ENCODE results near the gene PUS1. TPM values are rescaled to one million over a fixed set of nuclear protein-coding genes. Genes with fewer than 3 reads are reported as not detected.

PUS1 gene
- total and polyA plus RNA-seq, 7 experiments from 2014 or later, result 15.0 to 54.9 (median 37.1) TPM

DNA sequence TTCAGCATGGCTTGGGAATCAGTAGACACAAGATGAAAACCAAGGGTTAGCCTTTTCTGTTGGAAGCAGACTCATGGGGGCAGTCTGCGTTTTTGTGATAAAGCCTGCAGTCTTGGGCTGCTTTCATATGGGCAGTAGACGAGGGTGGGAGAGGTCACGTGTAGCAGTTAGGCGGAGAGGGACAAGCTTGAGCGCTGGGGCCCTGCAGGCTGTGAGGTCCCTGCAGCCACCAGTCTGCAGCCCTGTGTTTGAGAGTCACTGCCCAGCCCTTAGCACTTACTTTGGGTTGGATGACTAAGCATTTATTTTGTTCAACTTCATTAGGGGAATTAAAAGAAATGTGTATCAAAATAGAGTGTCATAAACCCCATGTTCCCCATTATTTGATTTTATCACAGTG lies 57.8 kb downstream of the PUS1 start:
- H3K9me3 ChIP-seq (ENCODE audit: control insufficient read depth in 2 of 3, low read length in 3 of 3), result no peaks in the 10 kb centered on the region
- Mint-ChIP-seq H3K36me3 (peaks cover 14 to 53% (median 22%) of the 10 kb centered on the region in 5 donors), H3K4me1 (peaks cover 0 to 4% (median 0%) of the 10 kb centered on the region in 7 donors), H3K27me3 (no peaks in the 10 kb centered on the region), H3K4me3 (no peak overlapping the region), H3K9me3 (peaks cover 0 to 1% (median 0%) of the 10 kb centered on the region in 11 donors), H3K27ac (no peak overlapping the region)
- ChIA-PET CTCF (no interaction called here), POLR2A (no interaction called here)
- no peak overlapping the region for H3K27ac ChIP-seq (ENCODE audit: low read depth, low read length)
- no peak for DNase-seq
- no peaks in the 10 kb centered on the region for H3K4me1 ChIP-seq (ENCODE audit: control insufficient read depth in 2 of 2, insufficient read depth in 2 of 2, low read length in 2 of 2)
- peaks cover 0 to 98% (median 30%) of the 10 kb centered on the region in 3 experiments for H3K36me3 ChIP-seq (ENCODE audit: control insufficient read depth in 2 of 3, insufficient read depth in 3 of 3, low read length in 3 of 3)
- no peak for ATAC-seq
- no peaks in the 10 kb centered on the region for H3K27me3 ChIP-seq (ENCODE audit: control insufficient read depth in 2 of 2, insufficient read depth in 2 of 2, low read length in 2 of 2)
- H3K4me3 ChIP-seq (ENCODE audit: low read length), result no peak overlapping the region
- intact Hi-C loops (cut with micrococcal nuclease), result no loop called here

DNA sequence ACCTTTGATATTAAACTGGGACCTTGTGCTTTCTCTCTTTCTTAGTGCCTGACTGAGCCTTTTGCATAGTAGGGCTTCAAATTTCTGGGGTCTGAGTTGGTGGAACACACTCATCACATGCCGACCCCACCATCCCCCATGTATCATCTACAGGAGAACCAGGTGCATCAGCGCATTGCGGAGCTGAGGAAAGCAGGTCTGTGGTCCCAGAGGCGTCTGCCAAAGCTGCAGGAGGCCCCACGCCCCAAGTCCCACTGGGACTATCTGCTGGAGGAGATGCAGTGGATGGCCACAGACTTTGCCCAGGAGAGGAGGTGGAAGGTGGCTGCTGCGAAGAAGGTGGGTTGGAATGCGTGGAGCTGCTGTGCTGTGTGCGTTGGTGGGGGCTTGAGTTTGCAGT lies 58.5 kb downstream of the PUS1 start:
- H3K27ac Mint-ChIP-seq, result peak overlapping the region in 2 of 9 donors; percentile 43 to 77
- CTCF ChIA-PET, result no interaction called here

DNA sequence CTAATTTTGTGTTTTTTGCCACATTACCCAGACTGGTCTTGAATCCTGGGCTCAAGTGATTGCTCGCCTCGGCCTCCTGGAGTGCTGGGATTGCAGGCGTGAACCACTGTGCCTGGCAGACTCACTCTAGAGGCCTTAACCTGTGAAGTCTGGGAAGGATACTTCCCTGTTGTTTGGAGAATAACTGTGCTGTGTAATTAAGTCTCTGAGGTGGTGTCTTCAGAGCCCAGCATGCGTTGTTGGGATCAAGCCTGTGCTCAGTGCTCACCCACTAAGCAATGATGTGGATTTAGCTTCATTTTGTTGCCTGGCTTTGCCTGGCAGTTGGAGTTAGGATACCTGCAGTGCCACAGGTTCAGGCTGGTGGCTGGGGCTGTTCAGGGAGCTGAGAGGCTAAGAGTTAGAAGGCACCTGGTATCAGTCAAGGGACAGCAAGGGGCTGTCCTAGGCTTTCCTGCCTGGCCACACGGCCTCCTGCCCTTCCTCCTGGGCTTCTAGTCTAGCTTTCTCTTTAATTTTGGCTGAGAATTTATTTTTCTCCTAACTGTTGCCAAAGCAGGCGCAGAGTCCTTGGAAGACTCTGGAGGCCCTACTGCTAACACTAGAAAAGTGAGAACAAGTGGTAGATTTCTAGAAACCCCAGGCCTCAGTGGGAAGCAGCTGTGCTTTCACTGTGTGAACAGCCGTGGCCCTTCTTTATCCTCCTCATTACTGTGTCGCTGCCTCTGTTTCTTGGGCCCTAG lies 59.1 kb downstream of the PUS1 start:
- Histone ChIP-seq H3K27me3 (ENCODE audit: control insufficient read depth in 2 of 2, insufficient read depth in 2 of 2, low read length in 2 of 2) (no peaks in the 10 kb centered on the region), H3K27ac (ENCODE audit: low read depth, low read length) (no peak overlapping the region), H3K36me3 (ENCODE audit: control insufficient read depth in 2 of 3, insufficient read depth in 3 of 3, low read length in 3 of 3) (peaks cover 8 to 100% (median 42%) of the 10 kb centered on the region in 3 experiments), H3K4me1 (ENCODE audit: control insufficient read depth in 2 of 2, insufficient read depth in 2 of 2, low read length in 2 of 2) (no peaks in the 10 kb centered on the region), H3K9me3 (ENCODE audit: control insufficient read depth in 2 of 3, low read length in 3 of 3) (no peaks in the 10 kb centered on the region), H3K4me3 (ENCODE audit: low read length) (no peak overlapping the region)
- ATAC-seq (no peak), DNase-seq (no peak)
- peak overlapping the region in 1 of 9 donors; percentile 73 for H3K27ac Mint-ChIP-seq
- ChIA-PET CTCF (no interaction called here), POLR2A (no interaction called here)
- intact Hi-C loops (cut with micrococcal nuclease), result no loop called here
- peaks cover 0 to 1% (median 0%) of the 10 kb centered on the region in 11 donors for H3K9me3 Mint-ChIP-seq
- H3K36me3 Mint-ChIP-seq, result peaks cover 20 to 56% (median 33%) of the 10 kb centered on the region in 5 donors
- no peak overlapping the region for H3K4me3 Mint-ChIP-seq
- H3K27me3 Mint-ChIP-seq, result no peaks in the 10 kb centered on the region
- H3K4me1 Mint-ChIP-seq, result peaks cover 0 to 4% (median 0%) of the 10 kb centered on the region in 7 donors

More for the DNA sequence above, 58.5 kb downstream of the PUS1 start:
- intact Hi-C loops (cut with micrococcal nuclease), result no loop called here
- Histone ChIP-seq H3K36me3 (ENCODE audit: control insufficient read depth in 2 of 3, insufficient read depth in 3 of 3, low read length in 3 of 3) (peaks cover 5 to 98% (median 36%) of the 10 kb centered on the region in 3 experiments), H3K27me3 (ENCODE audit: control insufficient read depth in 2 of 2, insufficient read depth in 2 of 2, low read length in 2 of 2) (no peaks in the 10 kb centered on the region), H3K4me3 (ENCODE audit: low read length) (no peak overlapping the region), H3K4me1 (ENCODE audit: control insufficient read depth in 2 of 2, insufficient read depth in 2 of 2, low read length in 2 of 2) (no peaks in the 10 kb centered on the region), H3K27ac (ENCODE audit: low read depth, low read length) (no peak overlapping the region), H3K9me3 (ENCODE audit: control insufficient read depth in 2 of 3, low read length in 3 of 3) (no peaks in the 10 kb centered on the region)
- peaks cover 0 to 4% (median 0%) of the 10 kb centered on the region in 7 donors for H3K4me1 Mint-ChIP-seq
- ATAC-seq, result no peak
- no peak overlapping the region for H3K4me3 Mint-ChIP-seq
- no peak for DNase-seq
- H3K36me3 Mint-ChIP-seq, result peaks cover 17 to 54% (median 28%) of the 10 kb centered on the region in 5 donors
- POLR2A ChIA-PET, result no interaction called here
- no peaks in the 10 kb centered on the region for H3K27me3 Mint-ChIP-seq
- peaks cover 0 to 1% (median 0%) of the 10 kb centered on the region in 11 donors for H3K9me3 Mint-ChIP-seq

GRCh38 chr12:131989021-131989420 lies 59.9 kb downstream of the PUS1 start:
- no peaks in the 10 kb centered on the region for H3K4me1 ChIP-seq (ENCODE audit: control insufficient read depth in 2 of 2, insufficient read depth in 2 of 2, low read length in 2 of 2)
- peaks cover 0 to 4% (median 0%) of the 10 kb centered on the region in 7 donors for H3K4me1 Mint-ChIP-seq
- ChIA-PET CTCF (no interaction called here), POLR2A (no interaction called here)
- no peaks in the 10 kb centered on the region for H3K27me3 ChIP-seq (ENCODE audit: control insufficient read depth in 2 of 2, insufficient read depth in 2 of 2, low read length in 2 of 2)
- no peak overlapping the region for H3K27ac Mint-ChIP-seq
- no peak overlapping the region for H3K4me3 Mint-ChIP-seq
- H3K36me3 ChIP-seq (ENCODE audit: control insufficient read depth in 2 of 3, insufficient read depth in 3 of 3, low read length in 3 of 3), result peaks cover 8 to 100% (median 42%) of the 10 kb centered on the region in 3 experiments
- no peaks in the 10 kb centered on the region for H3K9me3 ChIP-seq (ENCODE audit: control insufficient read depth in 2 of 3, low read length in 3 of 3)
- no peaks in the 10 kb centered on the region for H3K27me3 Mint-ChIP-seq
- intact Hi-C loops (cut with micrococcal nuclease), result no loop called here
- peaks cover 25 to 64% (median 41%) of the 10 kb centered on the region in 5 donors for H3K36me3 Mint-ChIP-seq
- H3K4me3 ChIP-seq (ENCODE audit: low read length), result no peak overlapping the region
- DNase-seq, result no peak
- no peak overlapping the region for H3K27ac ChIP-seq (ENCODE audit: low read depth, low read length)
- no peak for ATAC-seq
- peaks cover 0 to 1% (median 0%) of the 10 kb centered on the region in 11 donors for H3K9me3 Mint-ChIP-seq

DNA sequence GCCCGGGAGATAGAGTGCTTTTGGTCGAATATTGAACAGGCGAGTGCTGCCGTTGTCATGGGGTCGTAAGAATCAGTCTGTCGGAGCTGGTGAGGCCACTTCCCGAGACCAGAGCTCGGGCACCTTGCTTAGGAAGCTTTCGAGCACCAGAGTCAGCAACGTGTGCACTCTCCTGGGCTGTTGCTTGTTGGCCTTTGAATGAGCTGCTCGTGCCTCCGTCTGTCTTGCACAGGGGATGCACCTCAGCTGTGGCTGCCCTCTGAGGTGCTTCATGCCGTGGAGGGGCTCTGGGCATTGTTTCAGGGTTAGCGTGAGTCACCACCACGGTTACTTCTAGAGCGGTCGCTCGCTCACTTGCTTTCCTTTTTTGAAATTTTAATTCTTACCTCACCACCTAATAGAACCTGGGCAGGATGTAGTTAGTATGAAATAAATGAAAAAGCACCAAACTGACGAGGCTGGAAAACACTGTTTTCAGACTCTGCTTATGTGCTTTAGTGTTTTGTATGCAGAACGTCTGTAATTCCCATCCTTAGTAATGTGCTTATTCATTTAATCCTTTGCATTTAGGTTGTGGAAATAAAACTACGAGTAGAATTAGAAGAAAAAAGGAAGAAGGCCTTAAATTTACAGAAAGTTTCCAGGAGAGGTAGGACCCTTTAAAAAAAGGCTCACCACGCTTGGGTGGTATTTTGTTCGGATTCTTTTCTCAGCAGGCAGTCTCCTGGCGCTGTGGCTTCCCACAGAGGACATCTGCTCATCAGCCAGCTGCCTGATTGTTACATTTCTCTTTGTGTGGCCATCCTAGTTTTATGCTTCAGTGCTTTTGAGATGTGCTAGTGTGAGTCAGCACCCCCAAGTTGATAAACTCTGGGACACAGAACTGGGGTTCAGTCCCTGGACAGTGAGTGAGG lies 61.2 kb downstream of the PUS1 start:
- no peaks in the 10 kb centered on the region for H3K27me3 ChIP-seq (ENCODE audit: control insufficient read depth in 2 of 2, insufficient read depth in 2 of 2, low read length in 2 of 2)
- CTCF ChIA-PET, result no interaction called here
- peaks cover 27 to 70% (median 51%) of the 10 kb centered on the region in 5 donors for H3K36me3 Mint-ChIP-seq
- no peak overlapping the region for H3K4me3 Mint-ChIP-seq
- peaks cover 0 to 1% (median 0%) of the 10 kb centered on the region in 11 donors for H3K9me3 Mint-ChIP-seq
- ATAC-seq, result no peak
- peaks cover 0 to 4% (median 0%) of the 10 kb centered on the region in 7 donors for H3K4me1 Mint-ChIP-seq
- no peak overlapping the region for H3K27ac Mint-ChIP-seq
- no peaks in the 10 kb centered on the region for H3K27me3 Mint-ChIP-seq
- POLR2A ChIA-PET, result no interaction called here
- H3K27ac ChIP-seq (ENCODE audit: low read depth, low read length), result no peak overlapping the region
- no peak overlapping the region for H3K4me3 ChIP-seq (ENCODE audit: low read length)
- H3K4me1 ChIP-seq (ENCODE audit: control insufficient read depth in 2 of 2, insufficient read depth in 2 of 2, low read length in 2 of 2), result no peaks in the 10 kb centered on the region
- no peaks in the 10 kb centered on the region for H3K9me3 ChIP-seq (ENCODE audit: control insufficient read depth in 2 of 3, low read length in 3 of 3)
- intact Hi-C loops (cut with micrococcal nuclease), result no loop called here
- peaks cover 8 to 99% (median 42%) of the 10 kb centered on the region in 3 experiments for H3K36me3 ChIP-seq (ENCODE audit: control insufficient read depth in 2 of 3, insufficient read depth in 3 of 3, low read length in 3 of 3)
- DNase-seq, result no peak

DNA sequence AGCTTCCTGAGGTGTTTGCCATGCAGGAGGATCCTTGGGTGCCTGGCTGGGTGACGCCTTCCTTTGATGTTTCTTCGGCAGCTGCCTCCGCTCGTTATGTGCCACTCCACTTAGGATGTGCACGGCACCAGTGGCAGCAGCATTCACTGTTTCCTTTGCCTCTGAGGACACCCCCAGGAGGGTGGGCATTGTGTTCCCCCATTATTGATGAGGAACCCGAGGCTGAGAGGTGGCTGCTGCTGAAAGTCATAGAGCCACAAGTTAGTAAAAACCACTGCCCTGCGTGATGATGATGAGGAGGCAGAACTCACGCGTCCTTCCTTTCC lies 61.9 kb downstream of the PUS1 start:
- Histone ChIP-seq H3K4me1 (ENCODE audit: control insufficient read depth in 2 of 2, insufficient read depth in 2 of 2, low read length in 2 of 2) (no peaks in the 10 kb centered on the region), H3K27ac (ENCODE audit: low read depth, low read length) (no peak overlapping the region), H3K4me3 (ENCODE audit: low read length) (no peak overlapping the region), H3K9me3 (ENCODE audit: control insufficient read depth in 2 of 3, low read length in 3 of 3) (no peaks in the 10 kb centered on the region), H3K27me3 (ENCODE audit: control insufficient read depth in 2 of 2, insufficient read depth in 2 of 2, low read length in 2 of 2) (no peaks in the 10 kb centered on the region), H3K36me3 (ENCODE audit: control insufficient read depth in 2 of 3, insufficient read depth in 3 of 3, low read length in 3 of 3) (peaks cover 8 to 96% (median 42%) of the 10 kb centered on the region in 3 experiments)
- Mint-ChIP-seq H3K4me3 (no peak overlapping the region), H3K27me3 (no peaks in the 10 kb centered on the region), H3K27ac (no peak overlapping the region), H3K9me3 (peaks cover 0 to 1% (median 0%) of the 10 kb centered on the region in 11 donors), H3K4me1 (peaks cover 0 to 4% (median 0%) of the 10 kb centered on the region in 7 donors), H3K36me3 (peaks cover 27 to 69% (median 51%) of the 10 kb centered on the region in 5 donors)
- ATAC-seq (no peak), DNase-seq (no peak)
- intact Hi-C loops (cut with micrococcal nuclease), result no loop called here
- CTCF ChIA-PET, result no interaction called here
- POLR2A ChIA-PET, result no interaction called here
